HG03095 (cell line): ENCODE measurements around the gene FAM53B.

ENCODE experiments used
- ATAC-seq: cut with Tn5 transposase; IDR thresholded peaks from one replicate; pipeline ENCODE4 v1.9.1; 2021; ENCODE audit warnings: moderate library complexity; ENCODE audit not compliant: unreplicated experiment

FAM53B gene

DNA sequence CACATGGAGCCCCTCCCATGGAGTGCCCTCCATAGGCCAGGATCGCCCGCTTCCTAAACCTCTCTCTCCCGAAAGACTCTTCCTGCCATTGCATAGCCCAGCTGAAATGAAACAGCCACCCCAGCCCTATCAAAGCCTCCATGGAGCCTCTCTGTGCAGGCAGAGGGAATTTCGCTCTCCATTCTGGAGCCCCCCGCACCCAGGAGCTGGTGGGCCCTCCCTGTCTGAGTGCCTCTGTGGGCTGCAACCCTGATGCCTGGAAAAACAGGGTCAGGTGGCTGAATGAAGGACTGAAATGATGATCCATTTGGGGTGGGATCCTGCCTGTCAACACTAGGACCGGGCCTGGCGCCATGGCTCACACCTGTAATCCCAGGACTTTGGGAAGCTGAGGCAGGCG lies 106.4 kb downstream of the FAM53B start:
- ATAC-seq, result no peak

DNA sequence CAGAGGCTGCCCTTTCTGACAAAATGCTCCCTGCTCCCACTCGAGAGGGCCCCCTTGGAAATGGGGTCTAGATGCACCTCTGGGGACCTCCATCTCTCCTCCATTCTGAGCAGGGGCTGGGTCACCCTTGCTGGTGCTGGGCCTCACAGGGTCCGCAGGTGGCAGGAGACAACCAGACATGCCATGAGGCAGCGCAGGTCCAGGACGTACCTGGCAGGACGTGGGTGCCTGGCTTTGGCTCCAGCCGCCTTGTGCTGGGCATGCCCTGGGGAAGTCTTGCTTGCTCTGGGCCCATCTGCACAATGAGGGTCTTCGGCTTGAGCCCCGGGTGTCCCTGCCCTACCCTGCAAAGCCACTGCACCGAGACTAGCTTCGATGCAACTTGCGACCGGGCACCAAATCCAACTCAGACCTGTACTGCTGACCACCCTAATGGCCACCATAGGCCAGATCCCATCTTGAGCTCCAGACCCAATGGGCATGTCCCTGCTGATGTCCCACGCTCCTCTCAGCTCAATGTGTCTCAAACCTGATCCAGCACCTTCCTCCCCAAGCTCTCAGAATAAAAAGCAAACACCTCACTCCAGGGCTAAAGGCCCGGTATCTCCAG lies 107.0 kb downstream of the FAM53B start:
- no peak for ATAC-seq

- no peak for ATAC-seq
Measured at GRCh38 chr10:124636271-124636995, 107.7 kb downstream of the FAM53B start.

DNA sequence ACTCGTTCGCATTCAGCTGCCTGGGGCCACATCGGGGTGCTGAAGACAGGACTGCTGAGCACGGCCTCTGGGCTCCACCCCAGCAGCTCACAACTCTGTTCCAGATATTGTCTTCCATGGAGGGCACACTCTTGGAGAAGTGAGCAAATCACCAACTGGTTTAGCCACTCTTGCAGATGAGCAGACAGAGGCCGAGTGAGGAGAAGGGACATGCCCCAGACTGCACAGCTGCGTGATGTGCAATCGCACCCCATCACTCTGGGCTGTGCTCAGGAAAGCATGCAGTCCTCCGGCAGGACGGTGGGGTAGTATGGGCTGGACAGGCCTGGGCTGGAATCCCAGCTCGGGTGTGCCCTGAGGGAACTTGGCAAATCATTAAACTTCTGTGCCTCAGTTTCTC lies 111.6 kb downstream of the FAM53B start:
- no peak for ATAC-seq

- ATAC-seq, result no peak
Measured at GRCh38 chr10:124632064-124632531, 112.1 kb downstream of the FAM53B start.

GRCh38 chr10:124630551-124630950 lies 113.6 kb downstream of the FAM53B start:
- ATAC-seq, result no peak

DNA sequence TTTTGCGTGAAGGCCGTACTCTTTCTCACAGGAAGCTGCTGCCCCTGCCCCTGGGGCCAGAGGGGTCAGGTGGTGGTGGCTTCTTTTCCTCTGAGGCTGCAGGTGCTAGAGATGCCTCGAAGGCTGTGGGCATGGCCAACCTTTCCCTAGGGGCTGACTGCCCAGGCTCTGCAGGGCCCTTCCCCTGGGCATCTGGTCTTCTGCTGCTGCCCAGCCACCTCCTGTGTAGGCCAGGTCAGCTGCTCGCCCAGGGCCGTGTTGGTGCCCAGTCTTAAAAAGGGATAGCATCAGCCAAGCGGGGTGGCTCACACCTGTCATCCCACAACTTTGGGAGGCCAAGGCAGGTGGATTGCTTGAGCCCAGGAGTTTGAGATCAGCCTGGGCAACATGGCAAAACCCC lies 114.3 kb downstream of the FAM53B start:
- ATAC-seq, result no peak

DNA sequence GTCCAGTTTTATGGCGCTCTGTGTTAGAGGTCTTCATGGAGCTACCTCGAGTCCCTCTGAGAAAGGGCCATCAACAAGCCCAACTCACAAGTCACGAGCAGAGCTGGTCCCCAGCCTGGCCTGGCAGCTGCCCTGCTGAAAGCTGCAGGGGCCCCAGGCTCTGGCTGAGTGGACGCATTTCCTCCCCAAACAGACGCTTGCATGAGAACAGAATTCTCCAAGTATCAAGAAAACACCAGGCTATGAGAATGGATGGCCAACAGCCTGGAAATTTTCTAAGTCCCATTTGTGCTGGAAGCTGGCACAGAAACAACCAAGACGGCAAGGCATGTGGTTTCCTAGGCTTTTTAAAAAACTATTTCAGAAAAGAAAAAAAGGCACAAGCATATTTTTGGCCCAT lies 114.8 kb downstream of the FAM53B start:
- no peak for ATAC-seq

DNA sequence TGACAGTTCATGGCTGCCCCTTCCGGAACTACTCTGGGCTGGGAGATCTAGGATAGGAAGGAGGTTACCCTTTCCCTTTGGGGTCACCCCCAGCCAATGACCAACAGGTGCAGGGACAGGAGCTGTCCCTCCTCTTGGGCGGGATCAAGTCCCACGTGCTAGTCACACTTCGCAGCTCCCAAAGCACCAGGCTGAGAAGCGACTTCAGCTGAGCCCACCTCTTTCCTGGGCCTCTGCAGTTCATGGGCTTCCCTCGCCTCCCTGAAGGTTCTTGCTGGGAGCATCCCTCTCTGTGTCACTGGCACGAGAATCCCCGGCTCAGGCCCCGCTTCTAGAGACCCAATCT lies 115.5 kb downstream of the FAM53B start:
- no peak for ATAC-seq

- no peak for ATAC-seq
Measured at GRCh38 chr10:124627866-124628675, 116.1 kb downstream of the FAM53B start.

- ATAC-seq, result no peak
Measured at GRCh38 chr10:124626759-124627380, 117.3 kb downstream of the FAM53B start.

GRCh38 chr10:124625831-124626238 lies 118.3 kb downstream of the FAM53B start:
- ATAC-seq, result no peak

DNA sequence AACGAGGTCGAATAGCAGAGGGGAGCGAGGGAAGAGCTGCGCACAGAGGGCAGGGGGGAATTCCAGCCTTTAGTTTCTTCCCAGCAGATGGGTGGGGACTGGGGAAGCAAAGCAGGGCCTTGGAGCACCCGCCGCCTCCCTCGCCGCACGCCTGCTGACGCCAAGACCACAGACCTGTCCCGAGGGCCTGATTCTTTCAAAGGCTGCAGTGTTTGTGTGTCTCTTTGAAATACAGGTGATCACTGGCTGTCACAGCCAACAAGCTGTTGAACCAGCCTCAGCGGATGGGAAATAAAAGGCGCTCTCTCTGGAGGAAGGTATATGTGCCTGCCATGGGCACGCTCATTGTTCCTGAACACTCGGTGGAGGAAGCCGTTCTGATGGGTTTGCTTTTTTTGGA lies 119.3 kb downstream of the FAM53B start:
- ATAC-seq, result no peak

DNA sequence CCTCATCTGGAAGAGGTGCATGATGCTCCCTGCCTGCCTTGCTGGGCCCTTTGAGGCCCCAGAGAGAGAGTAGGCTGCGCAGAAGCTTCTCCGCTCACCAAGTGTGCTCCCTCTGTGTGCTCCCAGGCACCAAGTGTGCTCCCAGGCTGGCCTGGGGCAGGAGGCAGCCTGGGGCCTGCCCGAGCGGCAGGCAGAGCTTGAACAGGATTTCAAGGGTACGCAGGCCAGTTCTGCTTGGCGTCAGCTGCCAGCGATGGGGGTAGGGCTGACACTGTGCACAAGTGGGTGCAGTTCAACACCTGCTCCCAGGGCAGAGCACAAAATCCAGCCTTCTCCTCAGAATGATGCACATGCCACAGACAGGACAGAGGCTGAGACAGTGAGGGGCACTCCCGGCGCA lies 119.7 kb downstream of the FAM53B start:
- ATAC-seq, result no peak

DNA sequence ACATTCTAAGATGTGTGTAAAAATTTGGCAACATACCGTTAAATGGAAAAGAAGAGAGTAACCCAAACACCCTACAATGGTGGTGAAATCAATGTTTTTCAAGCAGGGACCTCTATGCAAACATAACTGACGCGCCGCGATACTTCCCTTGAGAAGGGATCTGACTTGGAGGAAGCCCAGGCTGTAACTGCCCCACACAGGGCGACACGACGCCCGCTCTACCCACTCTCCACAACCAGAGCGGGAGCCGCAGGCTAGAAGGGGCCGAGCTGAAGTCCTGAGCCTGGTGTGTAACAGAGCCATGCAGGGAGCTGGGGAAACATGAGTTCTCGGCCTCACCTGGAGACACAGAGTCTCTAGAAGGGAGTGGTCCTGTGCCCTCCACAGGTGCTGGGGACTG lies 120.2 kb downstream of the FAM53B start:
- ATAC-seq, result no peak

GRCh38 chr10:124622866-124623536 lies 121.2 kb downstream of the FAM53B start:
- ATAC-seq, result no peak

GRCh38 chr10:124622158-124622557 lies 122.0 kb downstream of the FAM53B start:
- no peak for ATAC-seq

GRCh38 chr10:124621637-124622036 lies 122.5 kb downstream of the FAM53B start:
- ATAC-seq, result no peak

DNA sequence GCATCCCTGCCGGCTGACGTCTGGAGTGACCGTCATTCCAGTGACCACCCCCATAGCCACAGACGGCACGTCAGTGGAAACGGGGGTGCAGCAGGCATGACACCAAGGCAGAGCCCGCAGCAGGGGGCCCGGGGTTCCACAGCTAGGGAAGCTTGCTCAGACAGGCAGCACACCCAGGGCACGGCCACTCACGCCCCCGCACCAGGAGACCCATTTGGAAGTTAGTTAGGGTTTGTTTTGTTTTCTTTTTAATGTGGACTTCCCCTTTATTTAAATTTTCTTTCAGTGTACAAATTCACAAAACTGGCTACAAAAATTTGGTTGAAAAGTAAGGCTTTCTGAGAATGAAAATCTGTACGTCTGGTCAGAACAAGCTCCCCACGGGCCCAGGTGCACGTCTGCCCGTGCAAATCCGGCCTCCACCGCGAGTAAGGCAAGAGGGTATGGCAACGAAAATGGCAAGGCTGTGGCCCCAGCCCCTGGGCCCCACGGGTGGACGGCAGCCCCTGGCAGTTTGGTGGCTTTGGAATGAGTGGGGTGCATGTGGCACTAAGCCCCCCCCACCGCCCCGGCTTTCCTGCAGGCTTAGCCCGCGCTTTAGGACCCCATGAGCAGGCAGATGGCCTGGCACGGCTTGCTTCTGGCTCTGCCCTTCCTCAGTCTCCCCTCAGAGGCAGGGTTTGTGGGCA lies 124.2 kb downstream of the FAM53B start:
- peak; percentile 45 for ATAC-seq

DNA sequence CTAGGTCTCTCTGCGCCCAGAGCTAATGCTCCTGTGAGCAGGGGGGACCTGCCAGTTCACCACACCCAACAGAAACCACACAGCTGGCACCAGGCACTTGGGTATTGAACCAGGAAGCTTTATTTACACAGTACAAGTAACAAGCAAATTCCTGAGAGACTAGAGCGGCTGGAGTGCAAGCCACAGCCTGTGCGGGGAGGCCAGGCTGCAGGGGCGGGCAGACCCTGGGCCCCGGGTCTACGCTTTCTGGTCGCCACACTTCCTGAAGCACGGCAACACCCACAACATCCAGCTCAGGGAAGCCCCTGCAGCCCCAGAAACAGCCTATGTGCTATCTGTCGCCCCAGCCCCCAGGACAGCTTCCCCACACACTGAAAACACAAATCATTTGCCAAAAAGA lies 125.0 kb downstream of the FAM53B start:
- ATAC-seq, result no peak
